Nephron (organoid): ENCODE measurements around the gene CTF1.
A peak's percentile ranks its signal among the peaks of the same experiment; 100 is the strongest.

Source experiments
- H3K27ac Mint-ChIP-seq, 3 experiments: 2 replicates each; pipeline ENCODE4 v1.8.0; 2020; ENCODE audit warnings: mixed read lengths in 3 of 3, mild to moderate bottlenecking in 2 of 3, moderate library complexity in 1 of 3
- H3K27me3 Mint-ChIP-seq: 2 replicates; pipeline ENCODE4 v1.8.0; 2021; ENCODE audit warnings: low read depth, mild to moderate bottlenecking, moderate library complexity, mixed read lengths
- H3K36me3 Mint-ChIP-seq: 2 replicates; pipeline ENCODE4 v1.8.0; 2020; ENCODE audit warnings: low read depth, mixed read lengths
- H3K4me1 Mint-ChIP-seq: 2 replicates; pipeline ENCODE4 v1.8.0; 2020; ENCODE audit warnings: mixed read lengths
- H3K4me3 Mint-ChIP-seq, 3 experiments: 2 replicates each; pipeline ENCODE4 v1.8.0; 2020; ENCODE audit warnings: mild to moderate bottlenecking in 3 of 3, mixed read lengths in 3 of 3, moderate library complexity in 2 of 3
- H3K9me3 Mint-ChIP-seq: 2 replicates; pipeline ENCODE4 v1.8.0; 2020; ENCODE audit warnings: mixed read lengths
- TF ChIP-seq, protein P1 (sequence below), 3 experiments: fragments of 200-600 bp; sonication (generic); IDR thresholded peaks; one replicate each; pipeline ENCODE4 v1.5.0; 2021; ENCODE audit warnings: antibody characterized with exemption in 3 of 3; ENCODE audit not compliant: unreplicated experiment in 3 of 3

CTF1 gene

DNA sequence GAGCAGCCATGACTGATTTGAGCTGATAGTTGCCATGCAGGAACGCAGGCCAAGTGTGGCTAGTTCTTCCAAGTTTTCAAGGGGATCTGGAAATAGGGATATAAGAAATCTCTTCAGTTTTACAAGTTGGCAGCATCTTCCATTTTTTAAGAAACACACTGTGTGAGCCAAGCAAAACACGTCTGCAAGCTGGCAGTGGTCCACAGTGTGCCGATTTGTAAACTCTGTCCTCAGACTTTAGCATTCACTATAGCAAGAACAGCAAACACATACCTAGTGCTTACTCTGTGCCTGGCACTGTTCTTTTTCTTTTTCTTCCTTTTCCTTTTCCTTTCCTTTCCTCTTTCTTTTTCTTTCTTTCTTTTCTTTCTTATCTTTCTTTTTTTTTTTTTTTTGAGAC lies 55.3 kb downstream of the CTF1 start:
- peak overlapping the region in 2 of 3 experiments; percentile 38 to 49 for H3K27ac Mint-ChIP-seq
- H3K9me3 Mint-ChIP-seq = no peaks in the 10 kb centered on the region
- H3K27me3 Mint-ChIP-seq = no peaks in the 10 kb centered on the region
- TF ChIP-seq, protein P1, sequence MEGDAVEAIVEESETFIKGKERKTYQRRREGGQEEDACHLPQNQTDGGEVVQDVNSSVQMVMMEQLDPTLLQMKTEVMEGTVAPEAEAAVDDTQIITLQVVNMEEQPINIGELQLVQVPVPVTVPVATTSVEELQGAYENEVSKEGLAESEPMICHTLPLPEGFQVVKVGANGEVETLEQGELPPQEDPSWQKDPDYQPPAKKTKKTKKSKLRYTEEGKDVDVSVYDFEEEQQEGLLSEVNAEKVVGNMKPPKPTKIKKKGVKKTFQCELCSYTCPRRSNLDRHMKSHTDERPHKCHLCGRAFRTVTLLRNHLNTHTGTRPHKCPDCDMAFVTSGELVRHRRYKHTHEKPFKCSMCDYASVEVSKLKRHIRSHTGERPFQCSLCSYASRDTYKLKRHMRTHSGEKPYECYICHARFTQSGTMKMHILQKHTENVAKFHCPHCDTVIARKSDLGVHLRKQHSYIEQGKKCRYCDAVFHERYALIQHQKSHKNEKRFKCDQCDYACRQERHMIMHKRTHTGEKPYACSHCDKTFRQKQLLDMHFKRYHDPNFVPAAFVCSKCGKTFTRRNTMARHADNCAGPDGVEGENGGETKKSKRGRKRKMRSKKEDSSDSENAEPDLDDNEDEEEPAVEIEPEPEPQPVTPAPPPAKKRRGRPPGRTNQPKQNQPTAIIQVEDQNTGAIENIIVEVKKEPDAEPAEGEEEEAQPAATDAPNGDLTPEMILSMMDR (IDR thresholded peaks at IDR 0.05; ENCODE audit: unreplicated experiment in 3 of 3) = no peak
- peaks cover 20% of the 10 kb centered on the region for H3K4me1 Mint-ChIP-seq
- peaks cover 4% of the 10 kb centered on the region for H3K36me3 Mint-ChIP-seq
- H3K4me3 Mint-ChIP-seq = peak overlapping the region; percentile 41 to 82 (median 69)

DNA sequence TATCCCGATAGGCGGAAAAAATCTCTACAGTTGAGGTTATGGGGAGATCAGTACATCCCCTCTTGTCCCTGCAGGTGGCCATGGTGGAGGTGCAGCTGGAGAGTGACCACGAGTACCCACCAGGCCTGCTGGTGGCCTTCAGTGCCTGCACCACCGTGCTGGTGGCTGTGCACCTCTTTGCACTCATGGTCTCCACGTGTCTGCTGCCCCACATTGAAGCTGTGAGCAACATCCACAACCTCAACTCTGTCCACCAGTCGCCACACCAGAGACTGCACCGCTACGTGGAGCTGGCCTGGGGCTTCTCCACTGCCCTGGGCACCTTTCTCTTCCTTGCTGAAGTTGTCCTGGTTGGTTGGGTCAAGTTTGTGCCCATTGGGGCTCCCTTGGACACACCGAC lies 56.7 kb downstream of the CTF1 start:
- Mint-ChIP-seq H3K4me3 (peak overlapping the region in 2 of 3 experiments; percentile 77), H3K27me3 (no peaks in the 10 kb centered on the region), H3K4me1 (peaks cover 17% of the 10 kb centered on the region), H3K27ac (peak overlapping the region in 1 of 3 experiments; percentile 87), H3K9me3 (no peaks in the 10 kb centered on the region), H3K36me3 (peaks cover 2% of the 10 kb centered on the region)
- TF ChIP-seq, protein P1 (IDR thresholded peaks at IDR 0.05; ENCODE audit: unreplicated experiment in 3 of 3) = no peak
